Karpas-422 (cell line): Measurements from ENCODE around the gene NRXN3. TPM values are rescaled to one million over a fixed set of nuclear protein-coding genes. Genes with fewer than 3 reads are reported as not detected.

Experiments used
- DNase-seq: peaks from one replicate; pipeline ENCODE4 v3.0.0-alpha.2; 2015
- H2AFZ ChIP-seq: fragments of 200-600 bp; sonication (generic); 2 replicates; pipeline ENCODE4 v1.6.1; 2014; ENCODE audit warnings: antibody characterized with exemption, low read length, mixed read lengths
- H3K27ac ChIP-seq: fragments of 200-600 bp; sonication (generic); 2 replicates; pipeline ENCODE4 v1.5.1; 2014; ENCODE audit warnings: mild to moderate bottlenecking, low read length, moderate library complexity
- H3K27me3 ChIP-seq: fragments of 200-600 bp; sonication (generic); 2 replicates; pipeline ENCODE4 v1.6.1; 2014; ENCODE audit warnings: low read length, mixed read lengths
- H3K36me3 ChIP-seq: fragments of 200-600 bp; sonication (generic); 2 replicates; pipeline ENCODE4 v1.6.1; 2014; ENCODE audit warnings: low read length, mixed read lengths; ENCODE audit not compliant: insufficient read depth
- H3K4me1 ChIP-seq: fragments of 200-600 bp; sonication (generic); 2 replicates; pipeline ENCODE4 v1.6.1; 2014; ENCODE audit warnings: mild to moderate bottlenecking, low read length, mixed read lengths
- H3K4me2 ChIP-seq: fragments of 200-600 bp; sonication (generic); 2 replicates; pipeline ENCODE4 v1.6.1; 2014; ENCODE audit warnings: low read length, low read depth, mild to moderate bottlenecking; ENCODE audit not compliant: poor library complexity, severe bottlenecking
- H3K4me3 ChIP-seq: fragments of 200-600 bp; sonication (generic); 2 replicates; pipeline ENCODE4 v1.5.1; 2014; ENCODE audit warnings: mild to moderate bottlenecking, antibody characterized with exemption, low read length, mixed read lengths
- H3K79me2 ChIP-seq: fragments of 200-600 bp; sonication (generic); 2 replicates; pipeline ENCODE4 v1.6.1; 2014; ENCODE audit warnings: mild to moderate bottlenecking, low read length, mixed read lengths
- H3K9ac ChIP-seq: fragments of 200-600 bp; sonication (generic); 2 replicates; pipeline ENCODE4 v1.6.0; 2014; ENCODE audit warnings: low read length
- H3K9me2 ChIP-seq: fragments of 200-600 bp; sonication (generic), shearing (Covaris generic); replicated peaks from 2 replicates; pipeline ENCODE4 v1.6.0; 2014; ENCODE audit warnings: mild to moderate bottlenecking, low read length, moderate library complexity; ENCODE audit not compliant: insufficient read depth
- H3K9me3 ChIP-seq: fragments of 300-700, 200-600 bp; sonication (generic); 2 replicates; pipeline ENCODE4 v1.6.1; 2014; ENCODE audit warnings: low read length, mixed read lengths
- H4K20me1 ChIP-seq: fragments of 200-600 bp; sonication (generic); 2 replicates; pipeline ENCODE4 v1.6.1; 2014; ENCODE audit warnings: mild to moderate bottlenecking, antibody characterized with exemption, low read length, low read depth; ENCODE audit not compliant: insufficient read depth
- total RNA-seq: library from RNA; depleted of rRNA; stranded (reverse); fragments of >200 nt; shearing (Covaris generic); gene quantifications from 2 replicates; pipeline ENCODE4 v1.2.3, GENCODE V29; 2014; ENCODE audit warnings: low replicate concordance

The NRXN3 gene
- total RNA-seq, 1 experiment from 2014 or later, result not detected

DNA sequence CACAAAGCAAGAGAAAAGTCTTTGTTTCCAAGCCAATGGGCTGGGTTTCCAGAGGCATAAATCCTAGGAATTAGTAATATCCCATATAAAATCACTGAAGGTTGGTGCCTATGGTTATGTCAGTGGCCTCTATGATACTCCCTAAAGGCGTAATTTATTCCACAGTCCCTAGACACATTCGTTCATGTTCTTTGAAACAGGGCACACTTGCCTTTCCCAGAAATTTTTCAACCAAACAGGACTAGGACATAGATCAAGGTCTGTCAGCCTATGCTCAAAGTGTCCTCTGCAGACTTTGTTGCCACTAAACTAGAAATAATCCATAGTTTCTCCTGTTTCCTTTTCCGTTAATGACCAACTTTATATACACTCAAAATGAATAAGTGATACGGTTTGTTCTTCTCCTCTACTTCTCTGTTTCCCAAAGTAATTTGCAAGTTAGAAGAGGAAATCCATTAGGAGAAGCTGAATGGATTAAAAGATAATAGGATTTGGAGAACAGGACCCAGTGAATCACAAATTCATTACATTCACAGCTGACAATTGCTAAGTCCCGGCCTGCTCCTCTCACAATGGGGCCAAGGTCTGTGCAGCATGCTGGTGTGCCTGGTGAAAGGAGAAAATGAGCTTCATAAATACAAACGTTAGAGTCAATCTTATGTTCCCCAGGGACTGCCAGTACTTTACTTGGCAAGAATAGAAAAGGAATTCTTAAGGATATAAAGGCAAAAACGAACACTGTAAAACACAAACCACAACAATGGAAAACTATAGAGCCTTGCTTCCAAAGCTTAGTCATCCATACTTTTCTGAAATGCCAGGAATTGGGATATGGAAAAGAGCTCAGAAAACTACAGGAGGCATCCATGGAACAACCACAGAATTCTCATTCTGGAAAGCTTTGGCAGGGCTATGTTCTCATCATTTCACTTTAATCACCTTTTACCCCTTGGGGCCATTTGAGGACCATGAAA, 966.2 kb downstream of the NRXN3 start:
- Histone ChIP-seq H3K79me2 (no peaks in the 10 kb centered on the region), H3K9me2 (no peaks in the 10 kb centered on the region), H3K4me3 (no peak overlapping the region), H2AFZ (no peak overlapping the region), H3K9ac (no peak overlapping the region), H3K27ac (no peak overlapping the region), H3K36me3 (no peaks in the 10 kb centered on the region), H3K4me2 (no peak overlapping the region), H3K27me3 (no peaks in the 10 kb centered on the region), H4K20me1 (no peaks in the 10 kb centered on the region), H3K9me3 (no peaks in the 10 kb centered on the region), H3K4me1 (no peaks in the 10 kb centered on the region)
- DNase-seq, result no peak

DNA sequence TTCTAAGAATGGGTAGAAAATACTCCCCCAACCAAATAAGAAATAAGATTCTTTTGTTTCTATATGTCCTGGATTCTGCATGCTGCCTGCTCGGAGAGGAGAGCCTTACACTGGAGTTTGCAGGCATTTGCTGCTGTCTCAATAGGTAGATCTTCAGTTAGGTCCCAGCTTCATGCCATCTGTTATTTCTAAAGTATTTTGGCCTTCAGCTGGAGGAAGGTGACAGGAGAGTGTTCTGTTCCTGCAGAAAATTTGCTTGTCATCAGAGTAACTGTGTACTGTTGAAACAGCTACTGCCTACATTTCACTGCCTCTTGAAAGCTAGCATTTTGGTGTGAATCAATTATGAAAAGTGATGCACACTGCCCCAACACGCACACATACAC, 966.9 kb downstream of the NRXN3 start:
- H3K9me2 ChIP-seq, result no peaks in the 10 kb centered on the region
- H3K27ac ChIP-seq, result no peak overlapping the region
- H3K79me2 ChIP-seq, result no peaks in the 10 kb centered on the region
- no peaks in the 10 kb centered on the region for H3K4me1 ChIP-seq
- no peaks in the 10 kb centered on the region for H3K27me3 ChIP-seq
- no peak overlapping the region for H3K4me3 ChIP-seq
- no peaks in the 10 kb centered on the region for H3K36me3 ChIP-seq
- no peak overlapping the region for H3K9ac ChIP-seq
- H4K20me1 ChIP-seq, result no peaks in the 10 kb centered on the region
- no peak for DNase-seq
- no peak overlapping the region for H3K4me2 ChIP-seq
- H3K9me3 ChIP-seq, result no peaks in the 10 kb centered on the region
- H2AFZ ChIP-seq, result no peak overlapping the region

GRCh38 chr14:79137836-79138235, 967.7 kb downstream of the NRXN3 start:
- Histone ChIP-seq H2AFZ (no peak overlapping the region), H4K20me1 (no peaks in the 10 kb centered on the region), H3K36me3 (no peaks in the 10 kb centered on the region), H3K4me2 (no peak overlapping the region), H3K9ac (no peak overlapping the region), H3K27me3 (no peaks in the 10 kb centered on the region), H3K4me1 (no peaks in the 10 kb centered on the region), H3K27ac (no peak overlapping the region), H3K9me2 (no peaks in the 10 kb centered on the region), H3K9me3 (no peaks in the 10 kb centered on the region), H3K4me3 (no peak overlapping the region), H3K79me2 (no peaks in the 10 kb centered on the region)
- no peak for DNase-seq

- H3K9me3 ChIP-seq, result no peaks in the 10 kb centered on the region
- no peaks in the 10 kb centered on the region for H3K36me3 ChIP-seq
- H3K9me2 ChIP-seq, result no peaks in the 10 kb centered on the region
- peaks cover 6% of the 10 kb centered on the region; the same call in 1 of the 2 replicates for H3K27me3 ChIP-seq
- no peaks in the 10 kb centered on the region for H3K79me2 ChIP-seq
- no peaks in the 10 kb centered on the region for H3K4me1 ChIP-seq
- H3K4me3 ChIP-seq, result no peak overlapping the region
- no peak for DNase-seq
- H2AFZ ChIP-seq, result no peak overlapping the region
- H4K20me1 ChIP-seq, result no peaks in the 10 kb centered on the region
- H3K27ac ChIP-seq, result no peak overlapping the region
- no peak overlapping the region for H3K4me2 ChIP-seq
- no peak overlapping the region for H3K9ac ChIP-seq
Observed at GRCh38 chr14:79144896-79145295, 974.7 kb downstream of the NRXN3 start.

GRCh38 chr14:79150226-79150625, 980.1 kb downstream of the NRXN3 start:
- no peak overlapping the region for H3K4me3 ChIP-seq
- H3K4me1 ChIP-seq, result no peaks in the 10 kb centered on the region
- no peak overlapping the region for H3K9ac ChIP-seq
- no peaks in the 10 kb centered on the region for H4K20me1 ChIP-seq
- H3K9me3 ChIP-seq, result no peaks in the 10 kb centered on the region
- H3K4me2 ChIP-seq, result no peak overlapping the region
- H2AFZ ChIP-seq, result no peak overlapping the region
- H3K27me3 ChIP-seq, result peaks cover 6% of the 10 kb centered on the region; the same call in 1 of the 2 replicates
- no peak for DNase-seq
- no peaks in the 10 kb centered on the region for H3K79me2 ChIP-seq
- H3K36me3 ChIP-seq, result no peaks in the 10 kb centered on the region
- no peak overlapping the region for H3K27ac ChIP-seq
- no peaks in the 10 kb centered on the region for H3K9me2 ChIP-seq

DNA sequence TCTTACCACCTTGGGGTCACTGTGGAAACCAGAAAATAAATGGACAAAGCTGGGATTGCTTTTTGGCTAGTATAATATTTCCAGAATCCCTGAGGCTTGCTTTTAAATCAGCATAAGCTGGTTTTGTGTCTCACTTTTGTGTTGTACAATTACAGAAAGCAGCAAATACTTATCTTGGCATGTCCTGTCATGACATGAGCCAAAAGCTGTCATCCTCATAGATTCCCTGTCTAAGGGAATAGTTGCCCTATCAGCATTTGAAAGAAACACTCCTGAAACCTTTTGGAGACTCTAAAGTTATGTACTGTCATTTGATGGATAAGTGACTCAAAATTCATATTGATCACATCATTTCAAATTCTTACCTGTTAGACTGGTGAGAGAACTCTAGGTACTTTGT, 987.2 kb downstream of the NRXN3 start:
- Histone ChIP-seq H2AFZ (no peak overlapping the region), H3K27me3 (no peaks in the 10 kb centered on the region), H3K4me3 (no peak overlapping the region), H3K27ac (no peak overlapping the region), H3K4me2 (no peak overlapping the region), H3K9me3 (peaks cover 5% of the 10 kb centered on the region; the same call in 1 of the 2 replicates), H3K4me1 (no peaks in the 10 kb centered on the region), H3K9me2 (no peaks in the 10 kb centered on the region), H3K36me3 (no peaks in the 10 kb centered on the region), H4K20me1 (no peaks in the 10 kb centered on the region), H3K79me2 (no peaks in the 10 kb centered on the region), H3K9ac (no peak overlapping the region)
- DNase-seq, result no peak

GRCh38 chr14:79161571-79161970, 991.4 kb downstream of the NRXN3 start:
- no peak for DNase-seq
- Histone ChIP-seq H3K4me1 (no peaks in the 10 kb centered on the region), H3K79me2 (no peaks in the 10 kb centered on the region), H3K4me2 (no peak overlapping the region), H2AFZ (no peak overlapping the region), H3K27ac (no peak overlapping the region), H3K9me3 (peaks cover 5% of the 10 kb centered on the region; the same call in 1 of the 2 replicates), H4K20me1 (no peaks in the 10 kb centered on the region), H3K27me3 (no peaks in the 10 kb centered on the region), H3K9ac (no peak overlapping the region), H3K36me3 (no peaks in the 10 kb centered on the region), H3K4me3 (no peak overlapping the region), H3K9me2 (no peaks in the 10 kb centered on the region)

- Histone ChIP-seq H3K9ac (no peak overlapping the region), H3K27me3 (no peaks in the 10 kb centered on the region), H3K36me3 (no peaks in the 10 kb centered on the region), H3K79me2 (no peaks in the 10 kb centered on the region), H3K27ac (no peak overlapping the region), H3K4me3 (no peak overlapping the region), H3K9me3 (peaks cover 5% of the 10 kb centered on the region; the same call in 1 of the 2 replicates), H3K9me2 (no peaks in the 10 kb centered on the region), H3K4me1 (no peaks in the 10 kb centered on the region), H3K4me2 (no peak overlapping the region), H2AFZ (no peak overlapping the region), H4K20me1 (no peaks in the 10 kb centered on the region)
- no peak for DNase-seq
Observed at GRCh38 chr14:79162833-79163232, 992.7 kb downstream of the NRXN3 start.
